Measurements from ENCODE around the gene RASGRF1. TPM values are rescaled to one million over a fixed set of nuclear protein-coding genes. Genes with fewer than 3 reads are reported as not detected.

The RASGRF1 gene
- total and polyA plus RNA-seq, 7 donors = 0.03 to 0.05 TPM; not detected in 5

DNA sequence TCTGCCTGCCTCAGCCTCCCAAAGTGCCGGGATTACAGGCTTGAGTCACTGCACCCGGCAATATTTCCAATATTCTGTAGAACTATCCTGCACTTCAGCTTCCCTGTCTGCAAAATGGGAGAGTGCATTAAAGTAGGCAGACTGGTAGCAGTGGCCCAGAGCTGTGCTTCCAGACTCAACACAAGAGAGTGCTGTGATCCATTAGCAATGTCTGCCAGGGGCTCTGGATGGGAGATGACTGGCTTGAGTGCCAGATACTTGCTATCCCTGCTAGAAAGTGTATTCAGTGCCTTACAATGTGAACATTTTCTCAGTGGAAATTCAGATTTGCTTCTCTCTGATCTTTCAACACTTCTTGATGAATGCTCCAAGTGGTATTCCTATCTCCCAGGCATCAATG, 80.3 kb downstream of the RASGRF1 start:
- intact Hi-C loops (cut with DNase I) = no loop called here
- 88 to 94% (median 92%) methylated on average over 2 of the region's 2 CpGs for WGBS, 3 donors
- Histone ChIP-seq H3K27me3 (ENCODE audit: insufficient read depth in 3 of 3, low read length in 2 of 3) (no peaks in the 10 kb centered on the region), H3K36me3 (ENCODE audit: insufficient read depth in 1 of 2, low read depth in 1 of 2) (no peaks in the 10 kb centered on the region), H3K27ac (no peak overlapping the region), H3K9me3 (no peaks in the 10 kb centered on the region), H3K4me1 (no peaks in the 10 kb centered on the region), H3K4me3 (no peak overlapping the region)
- TF ChIP-seq, protein P1, sequence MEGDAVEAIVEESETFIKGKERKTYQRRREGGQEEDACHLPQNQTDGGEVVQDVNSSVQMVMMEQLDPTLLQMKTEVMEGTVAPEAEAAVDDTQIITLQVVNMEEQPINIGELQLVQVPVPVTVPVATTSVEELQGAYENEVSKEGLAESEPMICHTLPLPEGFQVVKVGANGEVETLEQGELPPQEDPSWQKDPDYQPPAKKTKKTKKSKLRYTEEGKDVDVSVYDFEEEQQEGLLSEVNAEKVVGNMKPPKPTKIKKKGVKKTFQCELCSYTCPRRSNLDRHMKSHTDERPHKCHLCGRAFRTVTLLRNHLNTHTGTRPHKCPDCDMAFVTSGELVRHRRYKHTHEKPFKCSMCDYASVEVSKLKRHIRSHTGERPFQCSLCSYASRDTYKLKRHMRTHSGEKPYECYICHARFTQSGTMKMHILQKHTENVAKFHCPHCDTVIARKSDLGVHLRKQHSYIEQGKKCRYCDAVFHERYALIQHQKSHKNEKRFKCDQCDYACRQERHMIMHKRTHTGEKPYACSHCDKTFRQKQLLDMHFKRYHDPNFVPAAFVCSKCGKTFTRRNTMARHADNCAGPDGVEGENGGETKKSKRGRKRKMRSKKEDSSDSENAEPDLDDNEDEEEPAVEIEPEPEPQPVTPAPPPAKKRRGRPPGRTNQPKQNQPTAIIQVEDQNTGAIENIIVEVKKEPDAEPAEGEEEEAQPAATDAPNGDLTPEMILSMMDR (IDR thresholded peaks at IDR 0.05) = no peak
- ATAC-seq (no peak), DNase-seq (no peak)

DNA sequence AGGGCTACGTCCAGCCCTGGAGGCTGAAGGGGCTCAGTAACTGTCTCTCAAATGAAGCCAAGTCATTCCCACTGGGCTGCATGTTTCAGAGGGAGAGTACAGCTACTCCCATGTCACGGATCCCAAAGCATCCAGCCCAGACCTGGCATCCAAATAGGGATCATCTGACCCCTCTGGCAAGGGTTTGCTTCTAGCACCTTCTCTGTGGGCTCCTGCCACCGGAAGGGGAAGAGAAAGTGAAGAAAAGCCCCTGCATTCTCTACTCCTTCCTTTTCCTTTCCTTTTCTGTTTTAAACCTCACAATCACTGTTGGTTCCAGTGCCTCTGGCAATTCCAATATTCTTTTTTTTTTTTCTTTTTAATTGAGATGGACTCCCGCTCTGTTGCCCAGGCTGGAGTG, 81.2 kb downstream of the RASGRF1 start:
- DNase-seq (no peak), ATAC-seq (no peak)
- no peaks in the 10 kb centered on the region for H3K9me3 ChIP-seq
- TF ChIP-seq, protein P1 (IDR thresholded peaks at IDR 0.05) = no peak
- WGBS, 3 donors = 50 to 53% (median 52%) methylated on average over 4 of the region's 4 CpGs
- no peaks in the 10 kb centered on the region for H3K27me3 ChIP-seq (ENCODE audit: insufficient read depth in 3 of 3, low read length in 2 of 3)
- H3K4me1 ChIP-seq = no peaks in the 10 kb centered on the region
- intact Hi-C loops (cut with DNase I) = no loop called here
- no peaks in the 10 kb centered on the region for H3K36me3 ChIP-seq (ENCODE audit: insufficient read depth in 1 of 2, low read depth in 1 of 2)
- no peak overlapping the region for H3K4me3 ChIP-seq
- H3K27ac ChIP-seq = no peak overlapping the region

DNA sequence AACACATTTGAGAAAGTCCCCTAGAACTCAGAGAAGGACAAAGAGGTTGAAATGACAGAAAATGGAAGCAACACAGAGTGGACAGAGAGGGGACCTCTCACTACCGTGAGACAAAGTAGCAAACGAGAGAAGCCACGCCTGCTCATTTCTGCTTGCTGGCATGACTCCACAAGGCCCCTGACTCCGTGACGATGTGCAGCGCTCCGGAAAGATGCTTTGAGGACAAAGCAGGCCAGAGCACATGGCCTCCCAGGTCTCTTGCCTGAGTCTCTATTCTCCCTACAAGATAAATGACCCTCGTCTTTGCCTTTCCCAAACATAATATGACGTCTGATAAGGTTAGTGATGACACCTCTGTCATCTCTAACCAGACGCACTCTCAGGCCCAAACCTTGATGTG, 81.9 kb downstream of the RASGRF1 start:
- DNase-seq (no peak), ATAC-seq (no peak)
- Histone ChIP-seq H3K36me3 (ENCODE audit: insufficient read depth in 1 of 2, low read depth in 1 of 2) (no peaks in the 10 kb centered on the region), H3K4me3 (no peak overlapping the region), H3K9me3 (no peaks in the 10 kb centered on the region), H3K4me1 (no peaks in the 10 kb centered on the region), H3K27ac (no peak overlapping the region), H3K27me3 (ENCODE audit: insufficient read depth in 3 of 3, low read length in 2 of 3) (no peaks in the 10 kb centered on the region)
- intact Hi-C loops (cut with DNase I) = no loop called here
- WGBS, 3 donors = 54 to 61% (median 58%) methylated on average over 10 of the region's 10 CpGs
- TF ChIP-seq, protein P1 (IDR thresholded peaks at IDR 0.05) = no peak

DNA sequence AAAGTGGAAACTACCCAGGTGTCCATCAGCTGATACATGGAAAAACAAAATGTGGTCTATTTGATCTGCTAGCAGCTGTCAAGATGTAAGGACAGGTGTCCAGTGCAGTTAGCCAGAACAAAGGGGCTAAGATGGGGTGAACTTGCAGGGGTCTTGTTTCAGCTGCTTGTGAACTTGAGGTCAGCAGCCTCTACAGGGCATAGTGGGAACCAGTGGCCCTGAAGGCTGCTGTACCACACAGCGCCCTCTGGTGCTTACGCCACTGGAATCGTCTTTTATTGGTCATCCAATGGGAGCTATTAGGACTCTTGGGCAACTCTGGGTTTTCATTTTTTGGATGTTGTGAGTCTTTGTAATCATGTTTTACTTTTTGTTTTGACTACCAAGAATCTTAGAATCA, 83.5 kb downstream of the RASGRF1 start:
- ATAC-seq (peak; percentile 48 to 71 (median 57)), DNase-seq (peak in 1 of 2 donors; percentile 53)
- TF ChIP-seq, protein P1 (IDR thresholded peaks at IDR 0.05) = peak; percentile 45
- intact Hi-C loops (cut with DNase I) = no loop called here
- Histone ChIP-seq H3K9me3 (no peaks in the 10 kb centered on the region), H3K4me3 (no peak overlapping the region), H3K27me3 (ENCODE audit: insufficient read depth in 3 of 3, low read length in 2 of 3) (no peaks in the 10 kb centered on the region), H3K4me1 (no peaks in the 10 kb centered on the region), H3K27ac (no peak overlapping the region), H3K36me3 (ENCODE audit: insufficient read depth in 1 of 2, low read depth in 1 of 2) (no peaks in the 10 kb centered on the region)
- 48 to 54% (median 51%) methylated on average over 3 of the region's 3 CpGs for WGBS, 3 donors

DNA sequence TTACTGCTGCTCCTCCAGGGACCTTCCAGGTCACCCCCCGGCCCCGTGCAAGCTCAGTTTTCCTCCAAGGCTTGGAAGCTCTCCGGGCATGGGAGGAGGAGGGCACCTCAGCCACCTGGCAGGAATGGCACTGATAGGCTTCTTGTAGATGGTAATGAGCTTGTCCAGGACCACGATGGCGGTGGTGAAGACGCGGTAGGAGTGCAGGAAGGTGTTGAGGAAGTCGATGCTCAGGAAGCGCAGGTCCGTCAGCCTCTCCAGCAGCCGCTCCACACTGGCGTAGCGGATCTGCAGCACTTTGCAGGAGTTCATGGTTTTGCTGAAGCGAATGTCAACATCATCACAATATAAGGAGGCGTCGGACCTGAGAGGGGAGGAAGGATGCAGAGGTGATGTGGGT, 84.5 kb downstream of the RASGRF1 start:
- Histone ChIP-seq H3K27ac (no peak overlapping the region), H3K4me1 (no peaks in the 10 kb centered on the region), H3K27me3 (ENCODE audit: insufficient read depth in 3 of 3, low read length in 2 of 3) (no peaks in the 10 kb centered on the region), H3K4me3 (no peak overlapping the region), H3K36me3 (ENCODE audit: insufficient read depth in 1 of 2, low read depth in 1 of 2) (no peaks in the 10 kb centered on the region), H3K9me3 (no peaks in the 10 kb centered on the region)
- peak in 1 of 2 donors; percentile 48 for DNase-seq
- no peak for ATAC-seq
- intact Hi-C loops (cut with DNase I) = no loop called here
- TF ChIP-seq, protein P1 (IDR thresholded peaks at IDR 0.05) = no peak
- WGBS, 3 donors = 91 to 95% (median 93%) methylated on average over 16 of the region's 16 CpGs
